Measurements from ENCODE around the gene USP48. TPM values are rescaled to one million over a fixed set of nuclear protein-coding genes. Genes with fewer than 3 reads are reported as not detected.

The USP48 gene
- polyA plus RNA-seq, 2 of the 4 experiments (the other 2 are of a cell fraction), result 22.8 to 27.4 TPM

DNA sequence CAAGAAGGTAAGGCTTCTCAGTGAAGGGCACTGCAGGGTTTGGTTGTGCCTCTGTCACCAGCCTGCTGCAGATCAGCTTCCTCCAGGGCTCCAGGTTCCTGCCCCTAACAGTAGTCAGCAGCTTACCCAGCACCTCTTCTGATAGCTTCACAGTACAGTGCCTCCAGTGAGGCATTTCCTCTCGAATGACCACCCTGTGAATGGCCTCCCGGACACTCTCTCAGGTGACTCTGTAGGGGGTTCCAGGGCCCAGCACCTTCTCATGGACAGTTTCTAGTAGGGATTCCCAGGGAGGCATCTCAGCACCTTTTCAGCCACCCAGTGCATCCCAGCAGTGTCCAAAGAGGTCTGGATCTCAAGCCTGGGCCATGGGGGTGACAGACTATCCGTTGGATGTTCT lies 28.4 kb downstream of the USP48 start:
- ChIA-PET CTCF (interaction anchor here (0.8 to 1.3 kb wide), 2 partner anchors 40 to 209 kb away, joined by 3 read pairs; no protein-coding TSS in a partner anchor), POLR2A (no interaction called here)
- Histone ChIP-seq H3K4me3 (no peak overlapping the region), H3K4me1 (no peaks in the 10 kb centered on the region), H3K4me2 (no peak overlapping the region), H3K9me3 (no peaks in the 10 kb centered on the region), H3K27ac (no peak overlapping the region)
- WGBS (ENCODE audit: missing lambda C conversion rate), result 88% methylated on average over 1 of the region's 3 CpGs
- DNase-seq (ENCODE audit: low read depth in 1 of 2, low spot score in 1 of 2), result no peak
- no peak for ATAC-seq
- TF ChIP-seq, protein P1, sequence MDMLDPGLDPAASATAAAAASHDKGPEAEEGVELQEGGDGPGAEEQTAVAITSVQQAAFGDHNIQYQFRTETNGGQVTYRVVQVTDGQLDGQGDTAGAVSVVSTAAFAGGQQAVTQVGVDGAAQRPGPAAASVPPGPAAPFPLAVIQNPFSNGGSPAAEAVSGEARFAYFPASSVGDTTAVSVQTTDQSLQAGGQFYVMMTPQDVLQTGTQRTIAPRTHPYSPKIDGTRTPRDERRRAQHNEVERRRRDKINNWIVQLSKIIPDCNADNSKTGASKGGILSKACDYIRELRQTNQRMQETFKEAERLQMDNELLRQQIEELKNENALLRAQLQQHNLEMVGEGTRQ (IDR thresholded peaks at IDR 0.05), result no peak
- TF ChIP-seq, protein P2, sequence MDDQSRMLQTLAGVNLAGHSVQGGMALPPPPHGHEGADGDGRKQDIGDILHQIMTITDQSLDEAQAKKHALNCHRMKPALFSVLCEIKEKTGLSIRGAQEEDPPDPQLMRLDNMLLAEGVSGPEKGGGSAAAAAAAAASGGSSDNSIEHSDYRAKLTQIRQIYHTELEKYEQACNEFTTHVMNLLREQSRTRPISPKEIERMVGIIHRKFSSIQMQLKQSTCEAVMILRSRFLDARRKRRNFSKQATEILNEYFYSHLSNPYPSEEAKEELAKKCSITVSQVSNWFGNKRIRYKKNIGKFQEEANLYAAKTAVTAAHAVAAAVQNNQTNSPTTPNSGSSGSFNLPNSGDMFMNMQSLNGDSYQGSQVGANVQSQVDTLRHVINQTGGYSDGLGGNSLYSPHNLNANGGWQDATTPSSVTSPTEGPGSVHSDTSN (IDR thresholded peaks at IDR 0.05), result no peak
- no peak for TF ChIP-seq RFX5 (IDR thresholded peaks at IDR 0.05)
- no peak for TF ChIP-seq ZSCAN20 (CRISPR knock-in tag; IDR thresholded peaks at IDR 0.05)
- TF ChIP-seq JUNB (IDR thresholded peaks at IDR 0.05), result no peak
- no peak for FAIRE-seq

DNA sequence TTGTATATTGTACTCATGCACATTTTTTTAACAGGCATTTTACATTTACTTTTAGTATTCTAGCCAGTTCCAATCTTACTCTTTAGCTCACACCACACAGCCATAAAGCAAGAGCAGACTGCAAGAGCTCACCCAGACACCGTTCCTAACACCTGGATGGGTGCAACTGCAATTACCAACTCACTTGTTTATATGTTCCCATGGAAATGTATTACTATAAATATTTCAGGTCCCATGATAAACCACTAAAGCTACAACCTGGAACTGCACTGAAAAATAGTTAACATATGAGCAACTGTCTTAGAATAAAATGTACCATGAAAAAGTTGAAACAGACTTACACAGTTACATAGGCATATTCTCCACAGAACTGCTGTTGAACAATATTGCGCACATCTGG lies 30.8 kb downstream of the USP48 start:
- WGBS (ENCODE audit: missing lambda C conversion rate), result 95% methylated on average over 2 of the region's 2 CpGs
- H3K4me2 ChIP-seq, result no peak overlapping the region
- ChIA-PET CTCF (interaction anchor here (1.3 kb wide), 1 partner anchor 9 kb away, joined by 4 read pairs; no protein-coding TSS in a partner anchor), POLR2A (no interaction called here)
- no peak overlapping the region for H3K27ac ChIP-seq
- no peaks in the 10 kb centered on the region for H3K4me1 ChIP-seq
- no peak for ATAC-seq
- H3K9me3 ChIP-seq, result no peaks in the 10 kb centered on the region
- TF ChIP-seq, protein P3, sequence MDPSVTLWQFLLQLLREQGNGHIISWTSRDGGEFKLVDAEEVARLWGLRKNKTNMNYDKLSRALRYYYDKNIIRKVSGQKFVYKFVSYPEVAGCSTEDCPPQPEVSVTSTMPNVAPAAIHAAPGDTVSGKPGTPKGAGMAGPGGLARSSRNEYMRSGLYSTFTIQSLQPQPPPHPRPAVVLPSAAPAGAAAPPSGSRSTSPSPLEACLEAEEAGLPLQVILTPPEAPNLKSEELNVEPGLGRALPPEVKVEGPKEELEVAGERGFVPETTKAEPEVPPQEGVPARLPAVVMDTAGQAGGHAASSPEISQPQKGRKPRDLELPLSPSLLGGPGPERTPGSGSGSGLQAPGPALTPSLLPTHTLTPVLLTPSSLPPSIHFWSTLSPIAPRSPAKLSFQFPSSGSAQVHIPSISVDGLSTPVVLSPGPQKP (IDR thresholded peaks at IDR 0.05; ENCODE audit: low read depth, low read length), result no peak
- DNase-seq (ENCODE audit: low read depth in 1 of 2, low spot score in 1 of 2), result no peak
- no peak overlapping the region for H3K4me3 ChIP-seq
- no peak for FAIRE-seq

DNA sequence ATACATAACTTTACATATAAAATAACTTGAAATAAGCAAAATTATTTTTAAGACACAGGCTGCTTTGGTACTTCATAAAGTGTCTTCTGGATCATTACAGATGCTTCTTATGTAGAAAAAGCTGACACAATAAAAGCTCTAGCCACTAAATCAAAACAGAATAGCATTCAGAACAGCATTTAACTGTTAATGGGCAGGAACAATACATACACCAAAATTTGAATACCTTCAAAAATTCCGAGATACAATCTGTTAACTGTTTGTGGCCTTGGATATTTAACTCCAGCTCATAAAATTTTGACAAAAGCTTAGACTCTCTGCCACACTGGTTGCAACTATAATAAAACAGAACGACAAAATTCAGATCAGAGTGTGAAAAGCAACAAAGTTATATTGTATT lies 31.7 kb downstream of the USP48 start:
- WGBS (ENCODE audit: missing lambda C conversion rate), result 90% methylated on average over 2 of the region's 2 CpGs
- H3K27ac ChIP-seq, result no peak overlapping the region
- ChIA-PET POLR2A (no interaction called here), CTCF (interaction anchor here (0.6 to 1.3 kb wide), 3 partner anchors 10 to 1966 kb away, joined by 4 to 5 read pairs (median 4); no protein-coding TSS in a partner anchor)
- no peak overlapping the region for H3K4me3 ChIP-seq
- DNase-seq (ENCODE audit: low read depth in 1 of 2, low spot score in 1 of 2) (no peak), ATAC-seq (no peak), FAIRE-seq (no peak)
- H3K9me3 ChIP-seq, result no peaks in the 10 kb centered on the region
- no peak overlapping the region for H3K4me2 ChIP-seq
- H3K4me1 ChIP-seq, result no peaks in the 10 kb centered on the region
- no peak for TF ChIP-seq HDAC2 (IDR thresholded peaks at IDR 0.05)
- no peak for TF ChIP-seq HOXB5 (CRISPR knock-in tag; IDR thresholded peaks at IDR 0.05)
- TF ChIP-seq CEBPB (IDR thresholded peaks at IDR 0.05), result no peak
- no peak for TF ChIP-seq NR3C1 (IDR thresholded peaks at IDR 0.05)
- no peak for TF ChIP-seq ZSCAN20 (CRISPR knock-in tag; IDR thresholded peaks at IDR 0.05)
- no peak for TF ChIP-seq HOXA7 (CRISPR knock-in tag; IDR thresholded peaks at IDR 0.05)
- TF ChIP-seq, protein P2 (IDR thresholded peaks at IDR 0.05), result no peak
- no peak for TF ChIP-seq PHF8 (IDR thresholded peaks at IDR 0.05; ENCODE audit: borderline replicate concordance, low read depth)
- no peak for TF ChIP-seq EHF (CRISPR knock-in tag; IDR thresholded peaks at IDR 0.05)
- no peak for TF ChIP-seq BHLHE40 (IDR thresholded peaks at IDR 0.05; ENCODE audit: low read depth, low read length)
- TF ChIP-seq POLR2A (IDR thresholded peaks at IDR 0.05; ENCODE audit: low read length), result no peak
- no peak for TF ChIP-seq CBX8 (IDR thresholded peaks at IDR 0.05)
- TF ChIP-seq CHD2 (IDR thresholded peaks at IDR 0.05; ENCODE audit: low read length, partially characterized antibody), result no peak
- no peak for TF ChIP-seq KDM1A (IDR thresholded peaks at IDR 0.05; ENCODE audit: low read depth)
- TF ChIP-seq MYC (IDR thresholded peaks at IDR 0.05; ENCODE audit: borderline replicate concordance, low read length), result no peak
- TF ChIP-seq, protein P4, sequence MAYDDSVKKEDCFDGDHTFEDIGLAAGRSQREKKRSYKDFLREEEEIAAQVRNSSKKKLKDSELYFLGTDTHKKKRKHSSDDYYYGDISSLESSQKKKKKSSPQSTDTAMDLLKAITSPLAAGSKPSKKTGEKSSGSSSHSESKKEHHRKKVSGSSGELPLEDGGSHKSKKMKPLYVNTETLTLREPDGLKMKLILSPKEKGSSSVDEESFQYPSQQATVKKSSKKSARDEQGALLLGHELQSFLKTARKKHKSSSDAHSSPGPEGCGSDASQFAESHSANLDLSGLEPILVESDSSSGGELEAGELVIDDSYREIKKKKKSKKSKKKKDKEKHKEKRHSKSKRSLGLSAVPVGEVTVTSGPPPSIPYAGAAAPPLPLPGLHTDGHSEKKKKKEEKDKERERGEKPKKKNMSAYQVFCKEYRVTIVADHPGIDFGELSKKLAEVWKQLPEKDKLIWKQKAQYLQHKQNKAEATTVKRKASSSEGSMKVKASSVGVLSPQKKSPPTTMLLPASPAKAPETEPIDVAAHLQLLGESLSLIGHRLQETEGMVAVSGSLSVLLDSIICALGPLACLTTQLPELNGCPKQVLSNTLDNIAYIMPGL (CRISPR knock-in tag; IDR thresholded peaks at IDR 0.05; ENCODE audit: borderline replicate concordance), result no peak
